Endothelial cell of umbilical vein (primary cell): ENCODE results near the gene RRAGD. TPM values are rescaled to one million over a fixed set of nuclear protein-coding genes. Genes with fewer than 3 reads are reported as not detected.

Experiments used
- BruUV-seq: library from RNA; stranded (reverse); fragments of 400-500 nt; replicated peaks from 2 replicates; lab custom pipeline; 2021; lab: Mats Ljungman, UMichigan
- CTCF ChIA-PET: fragments of 300-600, 350-600 bp; sonication (Branson Sonifier 250); formaldehyde crosslinking; loops from one replicate; lab custom pipeline; 2021; ENCODE audit warnings: antibody characterized with exemption, inconsistent platforms; lab: Charles Lee
- POLR2A ChIA-PET: fragments of 300-600, 350-600 bp; sonication (Branson Sonifier 250); formaldehyde crosslinking; loops from one replicate; lab custom pipeline; 2021; ENCODE audit warnings: antibody characterized with exemption, inconsistent platforms; lab: Charles Lee
- DNase-seq: peaks from one replicate; pipeline ENCODE4 v3.0.0-alpha.2; 2011; ENCODE audit warnings: low read depth, low spot score
- FAIRE-seq: peaks from 2 replicates; lab custom pipeline; 2011; peaks lifted over from hg19 to GRCh38; lab: Jason Lieb, UNC
- H2AFZ ChIP-seq: 2 replicates; pipeline ENCODE4 v1.6.0; 2012; ENCODE audit warnings: low read depth, low read length, control low read depth, inconsistent platforms
- H3K27ac ChIP-seq: 2 replicates; pipeline ENCODE4 v1.5.1; 2011; ENCODE audit warnings: low read depth, mild to moderate bottlenecking, control low read depth, low read length, moderate library complexity; ENCODE audit not compliant: insufficient read depth
- H3K27me3 ChIP-seq, 2 experiments: 2 replicates each; pipeline versions ENCODE4 v1.6.0 to v1.6.1; 2011; ENCODE audit warnings: low read length in 2 of 2, mixed read lengths in 1 of 2; ENCODE audit not compliant: control insufficient read depth in 2 of 2, insufficient read depth in 2 of 2
- H3K36me3 ChIP-seq, 2 experiments: 2 replicates in 1 of 2; 3 replicates in 1 of 2; pipeline ENCODE4 v1.5.1; 2011; ENCODE audit warnings: low read length in 2 of 2, mild to moderate bottlenecking in 1 of 2, moderate library complexity in 1 of 2; ENCODE audit not compliant: control insufficient read depth in 2 of 2, insufficient read depth in 2 of 2; ENCODE audit errors: extremely low read depth in 1 of 2
- H3K4me1 ChIP-seq: 3 replicates; pipeline ENCODE4 v1.5.1; 2011; ENCODE audit warnings: mild to moderate bottlenecking, low read length; ENCODE audit not compliant: control insufficient read depth, insufficient read depth; ENCODE audit errors: extremely low read depth
- H3K4me2 ChIP-seq: 2 replicates; pipeline ENCODE4 v1.6.1; 2011; ENCODE audit warnings: low read length, control low read depth, mixed read lengths; ENCODE audit not compliant: insufficient read depth
- H3K4me3 ChIP-seq, 3 experiments: fragments of 200-600 bp in 1 of 3; sonication (generic), shearing (Covaris generic) in 1 of 3; replicated peaks in 1 of 3; 2 replicates each; pipeline ENCODE4 v1.5.1; 2011 to 2016; ENCODE audit warnings: control low read depth in 3 of 3, low read length in 3 of 3, mild to moderate bottlenecking in 2 of 3, inconsistent platforms in 1 of 3, low read depth in 1 of 3, moderate library complexity in 1 of 3; ENCODE audit not compliant: insufficient read depth in 1 of 3
- H3K79me2 ChIP-seq: 2 replicates; pipeline ENCODE4 v1.6.0; 2012; ENCODE audit warnings: low read length, inconsistent platforms; ENCODE audit not compliant: control insufficient read depth, insufficient read depth
- H3K9ac ChIP-seq: replicated peaks from 2 replicates; pipeline ENCODE3; 2011; ENCODE audit warnings: low read length, control low read depth; ENCODE audit not compliant: insufficient read depth; ENCODE audit errors: extremely low read depth
- H3K9me1 ChIP-seq: replicated peaks from 3 replicates; pipeline ENCODE4 v1.6.0; 2011; ENCODE audit warnings: mild to moderate bottlenecking, low read length; ENCODE audit not compliant: control insufficient read depth, insufficient read depth; ENCODE audit errors: extremely low read depth
- H3K9me3 ChIP-seq: replicated peaks from 2 replicates; pipeline ENCODE4 v1.5.1; 2012; ENCODE audit warnings: low read length, inconsistent platforms; ENCODE audit not compliant: control insufficient read depth, insufficient read depth
- H4K20me1 ChIP-seq: replicated peaks from 2 replicates; pipeline ENCODE3; 2011; ENCODE audit warnings: mild to moderate bottlenecking, low read length; ENCODE audit not compliant: control insufficient read depth, insufficient read depth; ENCODE audit errors: extremely low read depth
- EZH2 ChIP-seq: IDR thresholded peaks from 2 replicates; pipeline ENCODE4 v1.6.1; 2012; ENCODE audit warnings: borderline replicate concordance, low read depth, mild to moderate bottlenecking, moderate library complexity, low read length, inconsistent platforms; ENCODE audit not compliant: severe bottlenecking
- FOS ChIP-seq: IDR thresholded peaks from 2 replicates; pipeline ENCODE4 v1.6.1; 2011; ENCODE audit warnings: mild to moderate bottlenecking, low read length, moderate library complexity, borderline replicate concordance; ENCODE audit not compliant: insufficient read depth
- JUN ChIP-seq: IDR thresholded peaks from 2 replicates; pipeline ENCODE4 v1.6.1; 2011; ENCODE audit warnings: borderline replicate concordance, low read depth; ENCODE audit not compliant: insufficient read length, insufficient read depth
- dilution Hi-C: fragments of 300-500 bp; cut with MboI; formaldehyde crosslinking; loops from one replicate; pipeline ENCODE4 v1.15.0; 2019; ENCODE audit warnings: low sequenced_read_pairs; ENCODE audit not compliant: extremely low pct_ligation_motif_present
- intact Hi-C: fragments of 100-400 bp; cut with micrococcal nuclease; formaldehyde crosslinking; loops from one replicate; pipeline ENCODE4 v1.10.0; 2022
- polyA plus RNA-seq, 4 experiments: library from polyadenylated mRNA; depleted of rRNA in 3 of 4; stranded (reverse) in 3 of 4; unstranded in 1 of 4; fragments of >200 nt; gene quantifications; 2 replicates each; pipeline versions ENCODE4 v1.2.1 to v1.2.3, GENCODE V29; 2011 to 2012; ENCODE audit warnings: missing spikeins in 1 of 4
- total RNA-seq: library from RNA; stranded (reverse); gene quantifications from 2 replicates; pipeline ENCODE4 v1.2.3, GENCODE V29; 2021
- TF ChIP-seq, protein P1 (sequence below), 2 donors: IDR thresholded peaks; 1 replicate in 1 of 2; 2 replicates in 1 of 2; pipeline ENCODE4 v1.5.1; 2011; ENCODE audit warnings: low read length in 2 of 2, mild to moderate bottlenecking in 2 of 2, moderate library complexity in 2 of 2, control low read depth in 1 of 2, inconsistent platforms in 1 of 2, low read depth in 1 of 2; ENCODE audit not compliant: insufficient read depth in 1 of 2; ENCODE audit errors: extremely low read depth in 1 of 2

RRAGD gene
- total and polyA plus RNA-seq, 2 donors (not counting 3 experiments of a cell fraction or from before 2014, with no cell fraction given), result 0.07 to 2.0 TPM

GRCh38 chr6:89371849-89372505 is 40.1 kb downstream of the RRAGD start:
- DNase-seq, result peak; percentile 61

GRCh38 chr6:89368999-89369398 is 43.1 kb downstream of the RRAGD start:
- no peak overlapping the region for H3K9ac ChIP-seq
- H3K27me3 ChIP-seq, result no peaks in the 10 kb centered on the region
- no peaks in the 10 kb centered on the region for H3K9me3 ChIP-seq
- H3K4me1 ChIP-seq, result peaks cover 10% of the 10 kb centered on the region
- H3K36me3 ChIP-seq, result no peaks in the 10 kb centered on the region
- no peak overlapping the region for H3K4me2 ChIP-seq
- no peak overlapping the region for H3K4me3 ChIP-seq
- dilution Hi-C loops, result no loop called here
- no peaks in the 10 kb centered on the region for H4K20me1 ChIP-seq
- TF ChIP-seq FOS (no peak), EZH2 (no peak), JUN (no peak)
- TF ChIP-seq, protein P1, sequence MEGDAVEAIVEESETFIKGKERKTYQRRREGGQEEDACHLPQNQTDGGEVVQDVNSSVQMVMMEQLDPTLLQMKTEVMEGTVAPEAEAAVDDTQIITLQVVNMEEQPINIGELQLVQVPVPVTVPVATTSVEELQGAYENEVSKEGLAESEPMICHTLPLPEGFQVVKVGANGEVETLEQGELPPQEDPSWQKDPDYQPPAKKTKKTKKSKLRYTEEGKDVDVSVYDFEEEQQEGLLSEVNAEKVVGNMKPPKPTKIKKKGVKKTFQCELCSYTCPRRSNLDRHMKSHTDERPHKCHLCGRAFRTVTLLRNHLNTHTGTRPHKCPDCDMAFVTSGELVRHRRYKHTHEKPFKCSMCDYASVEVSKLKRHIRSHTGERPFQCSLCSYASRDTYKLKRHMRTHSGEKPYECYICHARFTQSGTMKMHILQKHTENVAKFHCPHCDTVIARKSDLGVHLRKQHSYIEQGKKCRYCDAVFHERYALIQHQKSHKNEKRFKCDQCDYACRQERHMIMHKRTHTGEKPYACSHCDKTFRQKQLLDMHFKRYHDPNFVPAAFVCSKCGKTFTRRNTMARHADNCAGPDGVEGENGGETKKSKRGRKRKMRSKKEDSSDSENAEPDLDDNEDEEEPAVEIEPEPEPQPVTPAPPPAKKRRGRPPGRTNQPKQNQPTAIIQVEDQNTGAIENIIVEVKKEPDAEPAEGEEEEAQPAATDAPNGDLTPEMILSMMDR (IDR thresholded peaks at IDR 0.05; ENCODE audit: extremely low read depth in 1 of 2, insufficient read depth in 1 of 2, low read depth in 1 of 2, low read length in 2 of 2), result peak; percentile 16 to 55
- H3K27ac ChIP-seq, result no peak overlapping the region
- no peak overlapping the region for H2AFZ ChIP-seq
- ChIA-PET POLR2A (no interaction called here), CTCF (interaction anchor here (0.6 to 6.6 kb wide), 9 partner anchors 9 to 386 kb away, joined by 3 to 102 read pairs (median 7); partner anchors contain the start of gene UBE2J1)
- no peaks in the 10 kb centered on the region for H3K79me2 ChIP-seq
- intact Hi-C loops, result loop anchor here (1.0 to 5.0 kb wide), 6 partner anchors 58 to 387 kb away; partner anchors contain the start of gene PNRC1
- FAIRE-seq (peak; percentile 55), DNase-seq (peak; percentile 62)
- no peaks in the 10 kb centered on the region for H3K9me1 ChIP-seq
- BruUV-seq, result no TSS peak

More at GRCh38 chr6:89371849-89372505, 40.1 kb downstream of the RRAGD start:
- H3K79me2 ChIP-seq, result no peaks in the 10 kb centered on the region
- no peaks in the 10 kb centered on the region for H3K36me3 ChIP-seq
- intact Hi-C loops, result loop anchor here (1.0 kb wide), 2 partner anchors 39 to 238 kb away; no protein-coding TSS in a partner anchor
- H4K20me1 ChIP-seq, result no peaks in the 10 kb centered on the region
- H2AFZ ChIP-seq, result peak overlapping the region; percentile 18
- no peak overlapping the region for H3K9ac ChIP-seq
- no peak overlapping the region for H3K4me2 ChIP-seq
- BruUV-seq, result no TSS peak
- no peak overlapping the region for H3K27ac ChIP-seq
- ChIA-PET POLR2A (no interaction called here), CTCF (interaction anchor here (0.7 to 4.0 kb wide), 55 partner anchors 9 to 1109 kb away, joined by 3 to 59 read pairs (median 5); partner anchors contain the start of genes ANKRD6, GABRR2, PNRC1 and UBE2J1)
- H3K4me3 ChIP-seq, result no peak overlapping the region
- dilution Hi-C loops, result no loop called here
- no peaks in the 10 kb centered on the region for H3K27me3 ChIP-seq
- TF ChIP-seq, protein P1 (IDR thresholded peaks at IDR 0.05; ENCODE audit: extremely low read depth in 1 of 2, insufficient read depth in 1 of 2, low read depth in 1 of 2, low read length in 2 of 2), result peak; percentile 96 to 98
- TF ChIP-seq JUN, result no peak
- H3K9me3 ChIP-seq, result no peaks in the 10 kb centered on the region
- H3K9me1 ChIP-seq, result no peaks in the 10 kb centered on the region
- FAIRE-seq, result peak; percentile 72
- peaks cover 3% of the 10 kb centered on the region for H3K4me1 ChIP-seq
